Liver (tissue), 3 donors: ENCODE data around the gene ANKFY1.

Experiments used
- ATF3 ChIP-seq: IDR thresholded peaks from 2 replicates; pipeline ENCODE4 v1.6.1; 2016; ENCODE audit warnings: antibody characterized with exemption
- CTCF ChIP-seq: fragments of 150-350 bp; IDR thresholded peaks from 2 replicates; pipeline ENCODE4 v1.5.1; 2017; ENCODE audit warnings: improper control_type of control experiment, low read depth, low read length; ENCODE audit not compliant: missing input control
- EGR1 ChIP-seq, 2 donors: IDR thresholded peaks; 2 replicates each; pipeline ENCODE4 v1.6.1; 2016 to 2018; ENCODE audit warnings: antibody characterized with exemption in 2 of 2, low read depth in 2 of 2
- GABPA ChIP-seq, 2 donors: IDR thresholded peaks in 1 of 2; conservative IDR thresholded peaks in 1 of 2; 2 replicates each; pipeline ENCODE4 v1.6.1; 2016; ENCODE audit warnings: antibody characterized with exemption in 2 of 2, mild to moderate bottlenecking in 1 of 2, moderate library complexity in 1 of 2
- JUND ChIP-seq, 2 donors: IDR thresholded peaks; 2 replicates each; pipeline ENCODE4 v1.6.1; 2016; ENCODE audit warnings: antibody characterized with exemption in 2 of 2
- MAX ChIP-seq: IDR thresholded peaks from 2 replicates; pipeline ENCODE4 v1.6.1; 2016; ENCODE audit warnings: antibody characterized with exemption
- REST ChIP-seq: IDR thresholded peaks from 2 replicates; pipeline ENCODE4 v1.6.1; 2016; ENCODE audit warnings: antibody characterized with exemption, mild to moderate bottlenecking
- SP1 ChIP-seq: IDR thresholded peaks from 2 replicates; pipeline ENCODE4 v1.6.1; 2018; ENCODE audit warnings: antibody characterized with exemption, mild to moderate bottlenecking
- TAF1 ChIP-seq: conservative IDR thresholded peaks from 2 replicates; pipeline ENCODE4 v1.6.1; 2016; ENCODE audit warnings: antibody characterized with exemption, mild to moderate bottlenecking
- YY1 ChIP-seq: IDR thresholded peaks from 2 replicates; pipeline ENCODE4 v1.6.1; 2016; ENCODE audit warnings: antibody characterized with exemption, mild to moderate bottlenecking
- ZBTB33 ChIP-seq: IDR thresholded peaks from 2 replicates; pipeline ENCODE4 v1.6.1; 2016; ENCODE audit warnings: antibody characterized with exemption
- donor health status: healthy.
- donor health status: healthy.

GRCh38 chr17:4140125-4140524, 123.7 kb downstream of the ANKFY1 start:
- no peak for TF ChIP-seq TAF1
- no peak for TF ChIP-seq MAX
- TF ChIP-seq CTCF = no peak
- TF ChIP-seq REST = no peak
- TF ChIP-seq ZBTB33 = no peak
- TF ChIP-seq EGR1 (IDR thresholded peaks at IDR 0.05; ENCODE audit: low read depth in 2 of 2) = no peak
- TF ChIP-seq JUND (IDR thresholded peaks at IDR 0.05) = no peak
- no peak for TF ChIP-seq GABPA (IDR thresholded peaks at IDR 0.05 in 1 of 2, conservative IDR thresholded peaks at IDR 0.05 in 1 of 2)
- no peak for TF ChIP-seq SP1
- no peak for TF ChIP-seq ATF3
- TF ChIP-seq YY1 = no peak
